ENCODE results near the gene PPCDC. TPM values are rescaled to one million over a fixed set of nuclear protein-coding genes. Genes with fewer than 3 reads are reported as not detected.

The PPCDC gene
- total RNA-seq, 1 experiment from 2014 or later: 18.0 TPM

- no peak for TF ChIP-seq CBX3 (IDR thresholded peaks at IDR 0.05; ENCODE audit: low read depth)
- TF ChIP-seq SIN3A (IDR thresholded peaks at IDR 0.05; ENCODE audit: low read depth): no peak
- TF ChIP-seq, protein P1, sequence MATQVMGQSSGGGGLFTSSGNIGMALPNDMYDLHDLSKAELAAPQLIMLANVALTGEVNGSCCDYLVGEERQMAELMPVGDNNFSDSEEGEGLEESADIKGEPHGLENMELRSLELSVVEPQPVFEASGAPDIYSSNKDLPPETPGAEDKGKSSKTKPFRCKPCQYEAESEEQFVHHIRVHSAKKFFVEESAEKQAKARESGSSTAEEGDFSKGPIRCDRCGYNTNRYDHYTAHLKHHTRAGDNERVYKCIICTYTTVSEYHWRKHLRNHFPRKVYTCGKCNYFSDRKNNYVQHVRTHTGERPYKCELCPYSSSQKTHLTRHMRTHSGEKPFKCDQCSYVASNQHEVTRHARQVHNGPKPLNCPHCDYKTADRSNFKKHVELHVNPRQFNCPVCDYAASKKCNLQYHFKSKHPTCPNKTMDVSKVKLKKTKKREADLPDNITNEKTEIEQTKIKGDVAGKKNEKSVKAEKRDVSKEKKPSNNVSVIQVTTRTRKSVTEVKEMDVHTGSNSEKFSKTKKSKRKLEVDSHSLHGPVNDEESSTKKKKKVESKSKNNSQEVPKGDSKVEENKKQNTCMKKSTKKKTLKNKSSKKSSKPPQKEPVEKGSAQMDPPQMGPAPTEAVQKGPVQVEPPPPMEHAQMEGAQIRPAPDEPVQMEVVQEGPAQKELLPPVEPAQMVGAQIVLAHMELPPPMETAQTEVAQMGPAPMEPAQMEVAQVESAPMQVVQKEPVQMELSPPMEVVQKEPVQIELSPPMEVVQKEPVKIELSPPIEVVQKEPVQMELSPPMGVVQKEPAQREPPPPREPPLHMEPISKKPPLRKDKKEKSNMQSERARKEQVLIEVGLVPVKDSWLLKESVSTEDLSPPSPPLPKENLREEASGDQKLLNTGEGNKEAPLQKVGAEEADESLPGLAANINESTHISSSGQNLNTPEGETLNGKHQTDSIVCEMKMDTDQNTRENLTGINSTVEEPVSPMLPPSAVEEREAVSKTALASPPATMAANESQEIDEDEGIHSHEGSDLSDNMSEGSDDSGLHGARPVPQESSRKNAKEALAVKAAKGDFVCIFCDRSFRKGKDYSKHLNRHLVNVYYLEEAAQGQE (IDR thresholded peaks at IDR 0.05; ENCODE audit: low read depth): no peak
- no peak for TF ChIP-seq POLR2A (IDR thresholded peaks at IDR 0.05; ENCODE audit: borderline replicate concordance, extremely low read depth, insufficient read depth, insufficient read length)
- no peak for TF ChIP-seq CEBPB (IDR thresholded peaks at IDR 0.05; ENCODE audit: low read depth)
- TF ChIP-seq FOSL1 (IDR thresholded peaks at IDR 0.05; ENCODE audit: low read depth): no peak
- no peak for TF ChIP-seq SRF (IDR thresholded peaks at IDR 0.05; ENCODE audit: low read depth)
- no peak for TF ChIP-seq EGR1 (IDR thresholded peaks at IDR 0.05; ENCODE audit: low read depth)
- TF ChIP-seq ZFX (IDR thresholded peaks at IDR 0.05): no peak
- no peak for TF ChIP-seq ELF1 (IDR thresholded peaks at IDR 0.05; ENCODE audit: borderline replicate concordance, low read depth)
- TF ChIP-seq ZNF274 (IDR thresholded peaks at IDR 0.05; ENCODE audit: low read depth, low read length): no peak
- no peak for TF ChIP-seq EZH2 (IDR thresholded peaks at IDR 0.05)
- no peak for TF ChIP-seq TCF7L2 (IDR thresholded peaks at IDR 0.05; ENCODE audit: borderline replicate concordance, extremely low read depth, insufficient read depth, insufficient read length)
- TF ChIP-seq JUND (IDR thresholded peaks at IDR 0.05): no peak
- no peak for TF ChIP-seq POLR2AphosphoS5 (IDR thresholded peaks at IDR 0.05; ENCODE audit: low read depth, low read length)
- H3K79me2 ChIP-seq (ENCODE audit: insufficient read depth, low read length): no peaks in the 10 kb centered on the region
- no peaks in the 10 kb centered on the region for H4K20me1 ChIP-seq (ENCODE audit: insufficient read depth)
- no peak overlapping the region for H2AFZ ChIP-seq (ENCODE audit: low read depth, low read length, poor library complexity, severe bottlenecking)
- H3K4me3 ChIP-seq (replicated peaks in 1 of 2; ENCODE audit: low read depth in 1 of 2, low read length in 2 of 2): no peak overlapping the region
- H3K9me3 ChIP-seq (ENCODE audit: control insufficient read depth in 1 of 2, insufficient read depth in 1 of 2, low read depth in 1 of 2, low read length in 2 of 2): no peaks in the 10 kb centered on the region
- no TSS peak for BruUV-seq (replicated peaks)
- DNase-seq (ENCODE audit: low read depth, low spot score) (no peak), ATAC-seq (no peak)
- peaks cover 0 to 7% of the 10 kb centered on the region in 2 experiments; a peak in 2 of 4 replicates for H3K4me1 ChIP-seq (ENCODE audit: control insufficient read depth in 1 of 2, insufficient read depth in 2 of 2, low read length in 2 of 2)
- H3K9me2 ChIP-seq (ENCODE audit: insufficient read depth): no peaks in the 10 kb centered on the region
- H3K27ac ChIP-seq (ENCODE audit: low read depth, low read length): no peak overlapping the region
- H3K4me2 ChIP-seq (ENCODE audit: low read length): no peak overlapping the region
- ChIA-PET POLR2A (interaction anchor here (0.9 kb wide), 1 partner anchor 10 kb away, joined by 4 read pairs; no protein-coding TSS in a partner anchor), RAD21 (ENCODE audit: low non-redundant PET in 1 of 2, low total read pairs in 2 of 2, uncharacterized antibody in 2 of 2, unreplicated experiment in 2 of 2) (no interaction called here), CTCF (no interaction called here)
- no peaks in the 10 kb centered on the region for H3K27me3 ChIP-seq (ENCODE audit: insufficient read depth, low read length)
- no peaks in the 10 kb centered on the region for H3K36me3 ChIP-seq (ENCODE audit: control insufficient read depth in 1 of 2, insufficient read depth in 2 of 2, low read length in 2 of 2)
- intact Hi-C loops (cut with micrococcal nuclease): no loop called here
- H3K9ac ChIP-seq (ENCODE audit: low read length): no peak overlapping the region
Observed at GRCh38 chr15:75016431-75016830, 7.0 kb upstream of the PPCDC start.
